ENCODE results near the gene SSTR3. TPM values are rescaled to one million over a fixed set of nuclear protein-coding genes. Genes with fewer than 3 reads are reported as not detected.

SSTR3 gene
- total RNA-seq, 2 donors from 2014 or later, result 0.11 to 0.20 TPM

DNA sequence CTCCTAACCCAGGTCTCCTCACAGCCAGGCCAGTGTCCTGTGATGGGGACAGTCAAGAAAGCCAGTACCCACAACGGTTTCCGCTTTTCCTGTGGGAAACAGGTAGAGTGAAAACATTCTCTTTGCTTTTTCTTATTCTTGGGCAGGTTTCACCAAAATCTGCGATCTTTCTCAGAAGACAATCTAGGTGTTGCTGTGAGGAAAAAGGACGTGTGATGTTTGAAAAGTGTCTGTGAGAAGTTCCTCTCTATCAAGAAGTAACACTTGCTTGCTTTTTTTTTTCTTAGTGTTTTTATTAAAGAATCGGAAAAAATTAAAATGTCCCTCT lies 53.4 kb downstream of the SSTR3 start:
- Histone ChIP-seq H3K9me3 (ENCODE audit: control insufficient read depth, low read length) (no peaks in the 10 kb centered on the region), H3K9ac (ENCODE audit: extremely low read depth, low read length, poor library complexity, severe bottlenecking) (no peak overlapping the region), H3K27ac (ENCODE audit: low read depth, low read length) (no peak overlapping the region), H3K4me1 (ENCODE audit: control insufficient read depth, insufficient read depth, low read length) (no peaks in the 10 kb centered on the region), H3K36me3 (ENCODE audit: control insufficient read depth, insufficient read depth, low read length) (no peaks in the 10 kb centered on the region), H3K27me3 (ENCODE audit: control insufficient read depth, insufficient read depth, low read length, poor library complexity, severe bottlenecking) (no peaks in the 10 kb centered on the region), H3K4me3 (ENCODE audit: low read length) (no peak overlapping the region)
- peaks cover 5% of the 10 kb centered on the region for H3K9me3 Mint-ChIP-seq
- no peaks in the 10 kb centered on the region for H3K36me3 Mint-ChIP-seq (ENCODE audit: low read depth)
- no peak for TF ChIP-seq CTCF (conservative IDR thresholded peaks at IDR 0.05)
- 91 to 95% methylated on average over 4 to 5 of the region's 5 CpGs for WGBS, 2 experiments (ENCODE audit: insufficient coverage in 1 of 2, insufficient read length in 1 of 2)
- H3K27me3 Mint-ChIP-seq (ENCODE audit: insufficient read depth), result peaks cover 10% of the 10 kb centered on the region
- no peak for DNase-seq
- H3K4me3 Mint-ChIP-seq, result no peak overlapping the region
- no peak overlapping the region for H3K27ac Mint-ChIP-seq
- no peaks in the 10 kb centered on the region for H3K4me1 Mint-ChIP-seq

DNA sequence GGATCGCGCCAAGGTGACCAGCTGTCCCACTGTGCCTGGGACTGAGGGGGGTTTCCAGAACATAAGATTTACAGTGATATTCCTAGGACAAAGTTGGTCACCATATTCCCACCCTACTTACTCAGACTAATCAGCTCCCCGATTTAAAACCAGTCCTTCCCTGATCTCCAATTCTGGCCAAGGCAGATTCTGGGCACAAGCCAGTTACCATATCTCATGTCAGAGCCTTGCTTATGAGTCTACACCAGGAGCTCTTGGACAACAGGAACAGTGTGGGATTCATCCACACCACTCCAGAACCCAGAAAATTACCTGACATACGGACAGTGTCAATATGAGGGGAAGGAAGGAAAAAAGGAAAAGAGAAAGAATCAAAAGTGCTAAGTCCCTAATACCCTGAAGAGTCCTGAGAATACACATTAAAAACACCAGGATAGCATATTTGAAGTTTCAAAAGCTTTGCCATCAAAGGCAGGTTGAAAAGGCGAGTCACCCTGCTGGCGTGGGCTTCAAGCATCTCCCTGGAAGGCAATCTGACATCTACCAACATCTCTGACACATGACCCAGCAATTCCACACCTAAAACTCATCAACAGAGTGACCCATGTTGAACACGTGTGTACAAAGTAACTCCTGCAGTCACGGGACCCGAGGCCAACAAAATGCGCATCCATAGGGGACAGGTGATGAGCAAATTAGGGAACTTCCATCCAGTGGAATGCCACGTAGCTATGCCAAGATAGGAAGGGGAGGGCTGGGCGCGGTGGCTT lies 54.6 kb downstream of the SSTR3 start:
- Mint-ChIP-seq H3K9me3 (peaks cover 5% of the 10 kb centered on the region), H3K27ac (no peak overlapping the region), H3K36me3 (ENCODE audit: low read depth) (no peaks in the 10 kb centered on the region), H3K4me3 (no peak overlapping the region), H3K27me3 (ENCODE audit: insufficient read depth) (peaks cover 11% of the 10 kb centered on the region), H3K4me1 (no peaks in the 10 kb centered on the region)
- Histone ChIP-seq H3K4me1 (ENCODE audit: control insufficient read depth, insufficient read depth, low read length) (no peaks in the 10 kb centered on the region), H3K27ac (ENCODE audit: low read depth, low read length) (no peak overlapping the region), H3K9me3 (ENCODE audit: control insufficient read depth, low read length) (no peaks in the 10 kb centered on the region), H3K4me3 (ENCODE audit: low read length) (no peak overlapping the region), H3K27me3 (ENCODE audit: control insufficient read depth, insufficient read depth, low read length, poor library complexity, severe bottlenecking) (no peaks in the 10 kb centered on the region), H3K9ac (ENCODE audit: extremely low read depth, low read length, poor library complexity, severe bottlenecking) (no peak overlapping the region), H3K36me3 (ENCODE audit: control insufficient read depth, insufficient read depth, low read length) (no peaks in the 10 kb centered on the region)
- no peak for TF ChIP-seq CTCF (conservative IDR thresholded peaks at IDR 0.05)
- DNase-seq, result no peak
- WGBS, 2 experiments (ENCODE audit: insufficient coverage in 1 of 2, insufficient read length in 1 of 2), result 87 to 91% methylated on average over 12 to 13 of the region's 13 CpGs

DNA sequence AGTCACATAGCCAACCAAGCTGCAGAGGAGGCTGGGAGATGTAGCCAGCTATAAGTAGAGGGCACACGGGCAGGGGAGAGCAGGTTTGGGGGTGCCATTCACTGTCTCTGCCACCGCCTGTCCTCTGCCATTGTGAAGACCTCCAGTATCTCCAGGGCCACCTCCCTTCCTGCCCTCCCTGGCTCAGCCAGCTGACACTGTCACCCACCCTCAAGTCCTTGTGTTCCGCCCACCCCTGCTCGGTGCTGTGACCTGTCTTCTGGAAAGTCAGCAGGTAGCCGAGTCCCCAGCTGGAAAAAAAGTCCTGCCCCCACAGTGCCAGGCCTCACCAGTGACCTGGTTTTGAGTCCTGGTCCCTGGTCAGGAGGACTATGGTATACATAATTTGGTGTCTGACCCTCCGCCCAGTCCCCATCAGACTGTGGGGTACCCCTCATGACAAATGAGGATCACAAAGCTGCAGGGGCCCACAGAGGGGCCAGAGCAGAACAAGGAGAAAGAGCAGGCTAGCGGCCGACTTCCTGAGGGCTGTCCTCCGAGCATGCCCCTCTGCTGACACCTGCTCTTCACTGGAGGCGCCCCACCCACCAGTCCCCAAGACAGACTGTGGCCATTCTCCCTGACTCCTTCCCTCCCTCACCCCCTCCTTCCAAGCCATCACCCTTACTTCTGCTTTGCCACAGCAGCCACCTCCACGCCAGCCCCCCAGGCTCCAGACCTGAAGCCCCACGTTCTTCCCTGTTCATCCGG lies 55.4 kb downstream of the SSTR3 start:
- Mint-ChIP-seq H3K36me3 (ENCODE audit: low read depth) (no peaks in the 10 kb centered on the region), H3K4me1 (no peaks in the 10 kb centered on the region), H3K9me3 (peaks cover 4% of the 10 kb centered on the region), H3K27ac (no peak overlapping the region), H3K4me3 (no peak overlapping the region), H3K27me3 (ENCODE audit: insufficient read depth) (peaks cover 11% of the 10 kb centered on the region)
- Histone ChIP-seq H3K27ac (ENCODE audit: low read depth, low read length) (no peak overlapping the region), H3K9ac (ENCODE audit: extremely low read depth, low read length, poor library complexity, severe bottlenecking) (no peak overlapping the region), H3K9me3 (ENCODE audit: control insufficient read depth, low read length) (no peaks in the 10 kb centered on the region), H3K4me3 (ENCODE audit: low read length) (no peak overlapping the region), H3K27me3 (ENCODE audit: control insufficient read depth, insufficient read depth, low read length, poor library complexity, severe bottlenecking) (no peaks in the 10 kb centered on the region), H3K36me3 (ENCODE audit: control insufficient read depth, insufficient read depth, low read length) (no peaks in the 10 kb centered on the region), H3K4me1 (ENCODE audit: control insufficient read depth, insufficient read depth, low read length) (no peaks in the 10 kb centered on the region)
- TF ChIP-seq CTCF (conservative IDR thresholded peaks at IDR 0.05), result no peak
- WGBS, 2 experiments (ENCODE audit: insufficient coverage in 1 of 2, insufficient read length in 1 of 2), result 81 to 86% methylated on average over 3 to 13 of the region's 13 CpGs
- no peak for DNase-seq

Measured in endodermal cell (in vitro differentiated cells).